Measurements from ENCODE around the gene PBXIP1.

DNA sequence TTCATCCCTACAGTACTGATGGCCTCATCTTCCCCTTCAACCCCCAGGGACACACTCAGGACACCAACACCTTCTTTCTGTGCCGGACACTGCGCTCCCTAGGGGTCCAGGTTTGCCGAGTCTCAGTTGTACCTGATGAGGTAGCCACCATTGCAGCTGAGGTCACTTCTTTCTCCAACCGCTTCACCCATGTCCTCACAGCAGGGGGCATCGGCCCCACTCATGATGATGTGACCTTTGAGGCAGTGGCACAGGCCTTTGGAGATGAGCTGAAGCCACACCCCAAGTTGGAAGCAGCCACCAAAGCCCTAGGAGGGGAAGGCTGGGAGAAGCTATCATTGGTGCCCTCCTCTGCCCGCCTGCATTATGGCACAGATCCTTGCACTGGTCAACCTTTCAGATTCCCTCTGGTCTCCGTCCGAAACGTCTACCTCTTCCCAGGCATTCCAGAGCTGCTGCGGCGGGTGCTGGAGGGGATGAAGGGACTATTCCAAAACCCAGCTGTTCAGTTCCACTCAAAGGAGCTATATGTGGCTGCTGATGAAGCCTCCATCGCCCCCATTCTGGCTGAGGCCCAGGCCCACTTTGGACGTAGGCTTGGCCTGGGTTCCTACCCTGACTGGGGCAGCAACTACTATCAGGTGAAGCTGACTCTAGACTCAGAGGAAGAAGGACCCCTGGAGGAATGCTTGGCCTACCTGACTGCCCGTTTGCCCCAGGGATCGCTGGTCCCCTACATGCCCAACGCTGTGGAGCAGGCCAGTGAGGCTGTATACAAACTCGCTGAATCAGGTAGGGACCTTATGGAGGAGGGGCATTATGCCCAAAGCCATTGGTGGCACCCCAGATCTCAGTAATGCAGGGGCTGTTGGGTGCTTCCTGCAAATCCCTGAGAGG is 32.4 kb upstream of the PBXIP1 start:
- TF ChIP-seq, protein P1, sequence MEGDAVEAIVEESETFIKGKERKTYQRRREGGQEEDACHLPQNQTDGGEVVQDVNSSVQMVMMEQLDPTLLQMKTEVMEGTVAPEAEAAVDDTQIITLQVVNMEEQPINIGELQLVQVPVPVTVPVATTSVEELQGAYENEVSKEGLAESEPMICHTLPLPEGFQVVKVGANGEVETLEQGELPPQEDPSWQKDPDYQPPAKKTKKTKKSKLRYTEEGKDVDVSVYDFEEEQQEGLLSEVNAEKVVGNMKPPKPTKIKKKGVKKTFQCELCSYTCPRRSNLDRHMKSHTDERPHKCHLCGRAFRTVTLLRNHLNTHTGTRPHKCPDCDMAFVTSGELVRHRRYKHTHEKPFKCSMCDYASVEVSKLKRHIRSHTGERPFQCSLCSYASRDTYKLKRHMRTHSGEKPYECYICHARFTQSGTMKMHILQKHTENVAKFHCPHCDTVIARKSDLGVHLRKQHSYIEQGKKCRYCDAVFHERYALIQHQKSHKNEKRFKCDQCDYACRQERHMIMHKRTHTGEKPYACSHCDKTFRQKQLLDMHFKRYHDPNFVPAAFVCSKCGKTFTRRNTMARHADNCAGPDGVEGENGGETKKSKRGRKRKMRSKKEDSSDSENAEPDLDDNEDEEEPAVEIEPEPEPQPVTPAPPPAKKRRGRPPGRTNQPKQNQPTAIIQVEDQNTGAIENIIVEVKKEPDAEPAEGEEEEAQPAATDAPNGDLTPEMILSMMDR (IDR thresholded peaks at IDR 0.05), result no peak
- TF ChIP-seq POLR2A (IDR thresholded peaks at IDR 0.05) (no peak), POLR2AphosphoS5 (IDR thresholded peaks at IDR 0.05) (no peak)
